ENCODE measurements around the gene KCNC3. TPM values are rescaled to one million over a fixed set of nuclear protein-coding genes. Genes with fewer than 3 reads are reported as not detected.

The KCNC3 gene
- total RNA-seq, 1 donor from 2014 or later: 19.2 TPM

DNA sequence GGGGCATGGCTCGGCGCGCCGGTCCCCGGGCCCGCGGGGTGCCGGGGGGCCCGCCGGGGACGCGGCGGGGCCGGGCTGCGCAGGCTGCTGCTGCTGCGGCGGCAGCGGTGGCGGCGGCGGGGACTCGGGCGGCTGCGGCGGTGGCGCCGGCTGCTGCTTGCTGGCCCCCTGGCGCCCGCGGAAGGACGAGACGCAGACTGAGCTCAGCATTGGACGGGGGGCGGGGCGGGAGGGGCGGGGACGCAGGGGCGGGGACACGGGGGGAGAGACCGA lies 368 bp downstream of the KCNC3 start:
- peaks cover 55% of the 10 kb centered on the region for H3K4me1 Mint-ChIP-seq (ENCODE audit: low read depth)
- peaks cover 15% of the 10 kb centered on the region for H3K27me3 Mint-ChIP-seq (ENCODE audit: low read depth)
- intact Hi-C loops (cut with micrococcal nuclease): loop anchor here (2.0 kb wide), 1 partner anchor 400 kb away; the partner anchor contains the start of genes ATF5 and NUP62
- H3K9me3 Mint-ChIP-seq: no peaks in the 10 kb centered on the region
- no peak for DNase-seq (ENCODE audit: low spot score)
- H3K4me3 Mint-ChIP-seq (ENCODE audit: low read depth): peak overlapping the region; percentile 91
- H3K27ac Mint-ChIP-seq: no peak overlapping the region
- H3K36me3 Mint-ChIP-seq (ENCODE audit: low read depth): peaks cover 19% of the 10 kb centered on the region

DNA sequence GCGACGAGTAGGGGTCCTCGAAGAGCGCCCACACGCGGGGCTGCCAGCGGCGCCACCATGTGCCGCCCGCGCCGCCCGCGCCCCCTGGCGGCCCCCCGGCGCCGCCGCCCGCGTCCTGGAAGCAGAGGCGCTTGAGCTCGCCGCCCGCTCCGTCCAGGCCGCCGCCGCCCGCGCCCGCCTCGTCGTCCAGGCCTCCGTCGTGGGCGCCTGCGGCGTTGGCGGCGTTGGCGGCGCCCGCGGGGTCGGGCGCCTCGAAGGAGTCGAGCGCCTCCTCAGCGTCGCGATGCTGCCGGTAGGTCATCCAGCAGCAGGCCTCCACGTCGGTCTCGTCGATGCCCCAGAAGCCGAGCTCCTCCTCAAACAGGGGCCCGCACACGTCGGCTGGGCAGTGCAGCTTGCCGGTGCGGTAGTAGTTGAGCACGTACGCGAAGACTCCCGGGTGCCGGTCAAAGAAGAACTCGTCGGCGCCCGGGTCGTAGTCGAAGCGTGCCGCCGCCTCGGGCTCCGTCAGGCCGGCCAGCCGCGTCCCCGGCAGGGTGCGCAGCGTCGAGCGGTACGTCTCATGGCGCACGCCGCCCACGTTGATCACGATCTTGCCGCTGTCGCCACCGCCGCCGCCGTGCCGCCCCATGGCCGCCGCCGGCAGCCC lies 829 bp downstream of the KCNC3 start:
- no peak overlapping the region for H3K27ac Mint-ChIP-seq
- DNase-seq (ENCODE audit: low spot score): no peak
- peaks cover 19% of the 10 kb centered on the region for H3K36me3 Mint-ChIP-seq (ENCODE audit: low read depth)
- peaks cover 52% of the 10 kb centered on the region for H3K4me1 Mint-ChIP-seq (ENCODE audit: low read depth)
- H3K9me3 Mint-ChIP-seq: no peaks in the 10 kb centered on the region
- peaks cover 15% of the 10 kb centered on the region for H3K27me3 Mint-ChIP-seq (ENCODE audit: low read depth)
- intact Hi-C loops (cut with micrococcal nuclease): loop anchor here (2.0 kb wide), 1 partner anchor 400 kb away; the partner anchor contains the start of genes ATF5 and NUP62
- H3K4me3 Mint-ChIP-seq (ENCODE audit: low read depth): peak overlapping the region; percentile 26

DNA sequence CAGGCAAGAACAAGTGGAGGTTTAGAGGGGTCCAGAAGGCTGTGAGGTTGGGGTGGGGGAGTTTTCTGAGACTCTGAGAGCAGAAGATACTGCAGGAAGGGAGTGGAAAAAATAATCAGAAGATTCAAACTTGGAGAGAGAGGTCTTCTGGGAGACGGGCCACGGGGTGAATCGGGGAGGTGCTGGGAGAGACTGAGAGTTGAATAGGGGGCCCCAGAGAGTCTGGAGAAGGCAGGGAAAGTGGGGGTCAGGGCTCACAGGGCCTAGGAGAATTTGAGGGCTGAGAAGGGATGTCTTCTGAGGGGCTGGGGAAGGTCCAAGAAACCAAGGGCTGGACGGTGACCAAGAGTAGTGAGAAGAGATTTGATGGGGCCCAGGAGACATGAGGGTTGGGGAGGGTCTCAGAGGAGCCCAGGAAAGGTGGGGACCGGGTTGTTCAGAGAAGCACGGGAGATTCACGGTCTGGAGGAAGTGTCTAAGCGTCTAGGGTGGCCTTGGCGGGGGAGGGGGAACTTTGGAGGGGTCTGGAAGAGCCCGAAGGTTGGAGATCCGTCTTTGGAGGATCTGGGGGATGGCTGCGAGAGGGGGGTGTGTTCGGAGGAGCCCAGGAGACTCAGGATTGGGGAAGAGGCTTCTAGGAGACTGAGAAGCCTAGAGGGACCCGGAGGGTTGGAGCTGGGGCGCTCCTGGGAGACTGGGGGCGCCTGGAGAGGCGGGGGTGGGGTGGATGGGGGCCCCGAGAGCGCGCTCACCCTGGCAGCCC lies 1.5 kb downstream of the KCNC3 start:
- H3K9me3 Mint-ChIP-seq: no peaks in the 10 kb centered on the region
- peaks cover 15% of the 10 kb centered on the region for H3K27me3 Mint-ChIP-seq (ENCODE audit: low read depth)
- peaks cover 19% of the 10 kb centered on the region for H3K36me3 Mint-ChIP-seq (ENCODE audit: low read depth)
- intact Hi-C loops (cut with micrococcal nuclease): loop anchor here (2.0 kb wide), 1 partner anchor 399 kb away; the partner anchor contains the start of genes ATF5 and NUP62
- peak overlapping the region; percentile 68 for H3K4me3 Mint-ChIP-seq (ENCODE audit: low read depth)
- H3K27ac Mint-ChIP-seq: peak overlapping the region; percentile 23
- no peak for DNase-seq (ENCODE audit: low spot score)
- peaks cover 49% of the 10 kb centered on the region for H3K4me1 Mint-ChIP-seq (ENCODE audit: low read depth)

DNA sequence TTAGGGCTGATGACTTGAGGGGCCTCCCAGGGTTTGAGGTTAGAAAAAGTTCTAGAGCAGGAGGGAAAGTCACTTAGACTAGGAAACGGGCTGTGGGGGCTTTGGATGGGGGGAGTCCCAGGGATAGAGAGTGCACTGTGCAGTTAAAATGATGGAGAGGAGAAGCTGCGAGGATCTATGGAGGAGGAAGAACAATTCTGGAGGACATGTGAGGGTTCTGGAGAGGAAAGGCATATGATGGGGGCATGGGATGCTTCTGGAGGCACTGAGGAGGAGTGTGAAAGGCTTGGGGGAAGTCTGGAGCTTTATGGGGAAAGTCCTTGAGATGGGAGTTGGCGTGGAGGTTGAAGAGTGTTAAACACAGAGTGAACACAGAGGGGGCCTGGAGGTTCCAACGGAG lies 2.2 kb downstream of the KCNC3 start:
- H3K9me3 Mint-ChIP-seq: no peaks in the 10 kb centered on the region
- peaks cover 15% of the 10 kb centered on the region for H3K27me3 Mint-ChIP-seq (ENCODE audit: low read depth)
- no peak for DNase-seq (ENCODE audit: low spot score)
- peaks cover 22% of the 10 kb centered on the region for H3K36me3 Mint-ChIP-seq (ENCODE audit: low read depth)
- peaks cover 44% of the 10 kb centered on the region for H3K4me1 Mint-ChIP-seq (ENCODE audit: low read depth)
- intact Hi-C loops (cut with micrococcal nuclease): no loop called here
- no peak overlapping the region for H3K27ac Mint-ChIP-seq
- H3K4me3 Mint-ChIP-seq (ENCODE audit: low read depth): peak overlapping the region; percentile 68

DNA sequence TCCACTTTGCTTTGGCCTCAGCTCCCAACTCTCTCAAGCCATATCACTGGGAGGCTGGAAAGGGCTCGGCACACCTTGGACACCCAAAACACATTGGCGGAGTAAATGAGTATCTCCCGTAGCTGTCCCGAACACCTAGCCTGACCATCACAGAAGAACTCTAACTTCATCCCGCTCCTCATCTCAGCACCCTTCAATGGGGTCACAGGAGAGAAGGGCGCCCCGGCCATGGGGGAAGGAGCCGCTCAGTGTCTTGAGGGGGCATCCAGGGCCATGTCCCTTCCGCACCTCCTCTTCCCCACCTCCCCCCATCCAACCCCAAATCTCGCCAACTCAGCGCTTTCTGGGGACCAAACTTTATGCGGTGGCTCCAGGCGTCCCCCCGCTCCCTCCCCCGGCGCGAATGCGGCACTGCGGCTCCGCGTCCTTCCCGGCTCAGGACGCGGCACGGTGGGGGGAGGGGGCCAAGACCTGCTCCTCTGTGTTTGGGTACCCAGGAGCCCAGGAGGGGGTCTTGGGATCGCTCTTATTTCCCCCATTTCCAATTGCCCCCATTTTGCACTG lies 3.0 kb downstream of the KCNC3 start:
- intact Hi-C loops (cut with micrococcal nuclease): no loop called here
- H3K4me3 Mint-ChIP-seq (ENCODE audit: low read depth): peak overlapping the region; percentile 68
- DNase-seq (ENCODE audit: low spot score): no peak
- no peak overlapping the region for H3K27ac Mint-ChIP-seq
- H3K27me3 Mint-ChIP-seq (ENCODE audit: low read depth): peaks cover 15% of the 10 kb centered on the region
- H3K36me3 Mint-ChIP-seq (ENCODE audit: low read depth): peaks cover 22% of the 10 kb centered on the region
- H3K4me1 Mint-ChIP-seq (ENCODE audit: low read depth): peaks cover 37% of the 10 kb centered on the region
- no peaks in the 10 kb centered on the region for H3K9me3 Mint-ChIP-seq

DNA sequence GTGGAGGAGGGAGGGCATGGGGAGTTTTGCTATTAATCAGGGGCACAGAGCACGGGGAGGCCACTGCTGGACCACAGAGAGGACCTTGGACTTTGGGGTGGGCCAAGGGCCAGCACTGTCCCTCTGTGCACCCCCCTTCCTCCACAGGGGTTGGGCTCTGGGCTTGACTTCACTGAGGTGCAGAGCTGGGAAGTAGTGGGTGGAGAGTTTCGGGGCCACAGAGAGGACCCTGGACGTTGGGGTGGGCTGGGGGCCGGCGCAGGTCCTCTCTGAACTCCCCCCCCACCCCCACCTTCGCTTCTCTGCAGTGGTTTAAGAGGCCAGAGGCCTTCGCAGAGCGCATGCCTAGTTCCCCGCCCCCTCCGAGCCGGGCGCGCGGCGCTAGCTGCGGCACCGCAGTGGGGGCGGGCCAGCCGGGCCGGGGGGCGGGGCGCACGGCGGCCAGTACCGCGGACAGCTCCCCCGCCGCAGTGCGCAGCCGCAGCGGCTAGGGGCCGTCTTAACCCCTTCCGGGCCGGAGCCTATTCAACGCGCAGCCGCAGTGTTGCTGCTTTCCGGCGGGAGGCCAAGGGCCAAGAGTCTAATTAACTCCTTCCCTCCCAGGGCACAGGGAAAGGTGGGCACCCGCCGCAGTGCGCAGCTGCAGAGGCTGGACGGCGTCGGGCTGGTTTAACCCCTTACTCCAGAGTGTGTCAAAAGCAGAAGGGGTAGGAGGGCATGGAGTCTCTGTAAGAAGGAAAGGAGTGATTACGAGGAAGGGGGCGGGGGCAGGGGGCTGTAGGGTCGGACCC lies 3.7 kb downstream of the KCNC3 start:
- Mint-ChIP-seq H3K27me3 (ENCODE audit: low read depth) (peaks cover 15% of the 10 kb centered on the region), H3K4me1 (ENCODE audit: low read depth) (peaks cover 35% of the 10 kb centered on the region), H3K27ac (no peak overlapping the region), H3K9me3 (no peaks in the 10 kb centered on the region), H3K36me3 (ENCODE audit: low read depth) (peaks cover 22% of the 10 kb centered on the region), H3K4me3 (ENCODE audit: low read depth) (peak overlapping the region; percentile 71)
- DNase-seq (ENCODE audit: low spot score): peak; percentile 83
- intact Hi-C loops (cut with micrococcal nuclease): no loop called here

DNA sequence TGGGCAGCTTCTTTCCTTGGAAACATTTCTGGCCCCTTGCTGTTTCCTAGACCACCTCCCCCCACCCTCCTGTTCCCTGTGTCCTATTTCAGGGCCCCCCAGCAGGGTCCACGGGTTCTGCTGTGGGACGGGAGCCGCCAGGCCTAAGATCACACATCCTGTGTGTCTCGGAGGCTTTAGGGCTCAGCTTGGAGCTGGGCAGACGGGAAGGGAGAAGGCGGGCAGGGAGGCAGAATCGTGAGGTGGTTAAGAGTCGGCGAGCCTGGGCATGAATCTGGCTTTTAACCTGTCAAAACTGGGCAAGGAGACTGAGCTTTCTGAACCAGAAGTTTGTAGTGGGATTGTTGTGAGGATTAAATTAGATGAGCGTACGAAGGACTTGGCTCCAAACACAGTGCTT lies 4.8 kb downstream of the KCNC3 start:
- intact Hi-C loops (cut with micrococcal nuclease): no loop called here
- Mint-ChIP-seq H3K36me3 (ENCODE audit: low read depth) (peaks cover 18% of the 10 kb centered on the region), H3K27ac (no peak overlapping the region), H3K9me3 (no peaks in the 10 kb centered on the region), H3K4me3 (ENCODE audit: low read depth) (no peak overlapping the region), H3K4me1 (ENCODE audit: low read depth) (peaks cover 26% of the 10 kb centered on the region), H3K27me3 (ENCODE audit: low read depth) (peaks cover 15% of the 10 kb centered on the region)
- DNase-seq (ENCODE audit: low spot score): no peak

DNA sequence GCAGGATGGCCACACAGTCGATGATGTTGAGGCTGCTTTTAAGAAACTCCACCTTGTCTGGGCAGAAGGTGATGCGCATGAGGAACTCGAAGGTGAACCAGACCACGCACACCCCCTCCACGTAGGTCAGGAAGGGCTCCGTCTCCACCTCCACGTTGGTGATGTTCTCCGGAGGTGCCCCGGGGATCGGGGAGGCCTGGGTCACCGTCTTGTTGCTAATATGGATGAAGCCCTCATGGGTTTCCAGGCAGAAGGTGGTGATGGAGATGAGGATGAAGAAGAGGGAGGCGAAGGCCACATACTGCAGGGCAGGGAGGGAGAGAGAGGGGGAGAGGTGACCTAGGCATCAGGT lies 5.4 kb downstream of the KCNC3 start:
- peaks cover 18% of the 10 kb centered on the region for H3K36me3 Mint-ChIP-seq (ENCODE audit: low read depth)
- intact Hi-C loops (cut with micrococcal nuclease): no loop called here
- no peaks in the 10 kb centered on the region for H3K9me3 Mint-ChIP-seq
- H3K4me3 Mint-ChIP-seq (ENCODE audit: low read depth): no peak overlapping the region
- peaks cover 25% of the 10 kb centered on the region for H3K4me1 Mint-ChIP-seq (ENCODE audit: low read depth)
- peaks cover 15% of the 10 kb centered on the region for H3K27me3 Mint-ChIP-seq (ENCODE audit: low read depth)
- no peak overlapping the region for H3K27ac Mint-ChIP-seq
- no peak for DNase-seq (ENCODE audit: low spot score)

DNA sequence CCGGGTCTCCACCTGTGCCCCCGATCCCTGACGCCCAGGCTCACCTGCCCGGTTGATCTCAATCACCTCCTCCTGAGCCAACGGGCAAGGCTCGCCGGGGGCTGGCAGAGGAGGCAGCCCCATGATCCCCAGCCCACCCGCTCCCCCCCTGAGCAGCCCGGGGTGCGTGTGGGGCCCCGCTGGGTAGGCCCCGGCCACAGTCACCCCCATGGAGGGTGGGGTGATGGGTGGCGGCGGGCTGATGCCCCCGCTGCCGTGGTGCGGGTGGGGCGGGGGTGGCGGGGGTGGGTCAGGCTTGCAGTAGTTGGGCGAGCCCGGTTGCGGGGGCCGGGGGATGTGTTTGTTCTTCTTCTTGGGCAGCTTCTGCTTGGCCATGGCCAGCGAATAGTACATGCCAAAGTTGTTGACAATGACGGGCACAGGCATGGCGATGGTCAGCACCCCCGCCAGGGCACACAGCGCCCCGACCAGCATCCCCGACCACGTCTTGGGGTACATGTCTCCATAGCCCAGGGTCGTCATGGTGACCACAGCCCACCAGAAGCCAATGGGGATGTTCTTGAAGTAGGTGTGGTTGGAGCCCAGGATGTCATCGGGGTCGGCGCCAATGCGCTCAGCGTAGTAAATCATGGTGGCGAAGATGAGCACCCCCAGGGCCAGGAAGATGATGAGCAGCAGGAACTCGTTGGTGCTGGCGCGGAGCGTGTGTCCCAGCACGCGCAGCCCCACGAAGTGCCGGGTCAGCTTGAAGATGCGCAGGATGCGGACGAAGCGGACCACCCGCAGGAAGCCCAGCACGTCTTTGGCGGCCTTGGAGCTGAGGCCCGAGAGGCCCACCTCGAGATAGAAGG lies 6.0 kb downstream of the KCNC3 start:
- intact Hi-C loops (cut with micrococcal nuclease): no loop called here
- Mint-ChIP-seq H3K4me3 (ENCODE audit: low read depth) (no peak overlapping the region), H3K27me3 (ENCODE audit: low read depth) (peaks cover 15% of the 10 kb centered on the region)

DNA sequence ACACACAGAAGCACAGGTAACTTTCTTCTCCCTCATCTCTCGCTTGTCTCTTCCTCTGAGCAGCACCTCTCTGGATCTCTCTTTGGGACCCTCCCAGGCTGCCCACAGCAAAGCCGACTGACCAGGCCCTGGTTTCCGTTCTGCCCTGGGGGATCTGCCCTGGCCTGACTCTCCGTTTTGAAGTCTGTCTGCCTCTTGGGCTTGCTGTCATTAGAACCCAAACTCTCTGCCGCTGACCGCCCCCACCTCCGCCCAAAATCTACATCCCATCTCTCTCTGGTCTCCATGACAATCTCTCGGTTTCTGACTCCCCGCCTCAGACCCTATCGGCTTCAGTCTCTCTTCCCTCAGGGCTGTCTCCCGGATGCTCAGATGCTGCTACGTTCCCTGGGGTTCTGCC lies 6.9 kb downstream of the KCNC3 start:
- peaks cover 11% of the 10 kb centered on the region for H3K36me3 Mint-ChIP-seq (ENCODE audit: low read depth)
- H3K9me3 Mint-ChIP-seq: no peaks in the 10 kb centered on the region
- DNase-seq (ENCODE audit: low spot score): no peak
- H3K27me3 Mint-ChIP-seq (ENCODE audit: low read depth): peaks cover 8% of the 10 kb centered on the region
- no peak overlapping the region for H3K4me3 Mint-ChIP-seq (ENCODE audit: low read depth)
- H3K4me1 Mint-ChIP-seq (ENCODE audit: low read depth): peaks cover 19% of the 10 kb centered on the region
- H3K27ac Mint-ChIP-seq: no peak overlapping the region
- intact Hi-C loops (cut with micrococcal nuclease): no loop called here

More for the DNA sequence above, 6.0 kb downstream of the KCNC3 start:
- no peak for DNase-seq (ENCODE audit: low spot score)
- Mint-ChIP-seq H3K9me3 (no peaks in the 10 kb centered on the region), H3K4me1 (ENCODE audit: low read depth) (peaks cover 25% of the 10 kb centered on the region), H3K27ac (no peak overlapping the region), H3K36me3 (ENCODE audit: low read depth) (peaks cover 18% of the 10 kb centered on the region)

DNA sequence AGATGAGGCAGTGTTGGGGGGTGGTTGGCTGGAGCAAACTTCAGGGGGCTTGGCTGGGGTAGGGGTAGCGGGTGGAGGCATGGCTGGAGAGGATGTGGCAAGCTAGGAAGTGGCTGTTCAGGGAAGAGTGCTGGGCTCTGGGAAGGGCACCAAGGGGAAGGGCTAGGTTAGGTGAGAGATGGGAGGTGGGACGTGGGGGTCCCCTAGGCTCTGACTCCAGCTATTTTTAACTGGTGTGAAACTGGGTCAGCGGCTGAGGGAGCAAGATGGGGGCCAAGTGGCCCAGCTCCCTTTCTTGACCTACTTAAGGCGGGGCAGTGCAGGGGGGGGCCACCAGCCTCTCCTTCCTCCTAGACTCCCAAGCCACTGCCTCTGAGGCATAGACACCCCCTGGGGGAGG lies 7.3 kb downstream of the KCNC3 start:
- Mint-ChIP-seq H3K27me3 (ENCODE audit: low read depth) (peaks cover 4% of the 10 kb centered on the region), H3K9me3 (no peaks in the 10 kb centered on the region), H3K36me3 (ENCODE audit: low read depth) (peaks cover 7% of the 10 kb centered on the region), H3K4me1 (ENCODE audit: low read depth) (peaks cover 15% of the 10 kb centered on the region), H3K27ac (no peak overlapping the region), H3K4me3 (ENCODE audit: low read depth) (no peak overlapping the region)
- intact Hi-C loops (cut with micrococcal nuclease): no loop called here
- DNase-seq (ENCODE audit: low spot score): no peak

DNA sequence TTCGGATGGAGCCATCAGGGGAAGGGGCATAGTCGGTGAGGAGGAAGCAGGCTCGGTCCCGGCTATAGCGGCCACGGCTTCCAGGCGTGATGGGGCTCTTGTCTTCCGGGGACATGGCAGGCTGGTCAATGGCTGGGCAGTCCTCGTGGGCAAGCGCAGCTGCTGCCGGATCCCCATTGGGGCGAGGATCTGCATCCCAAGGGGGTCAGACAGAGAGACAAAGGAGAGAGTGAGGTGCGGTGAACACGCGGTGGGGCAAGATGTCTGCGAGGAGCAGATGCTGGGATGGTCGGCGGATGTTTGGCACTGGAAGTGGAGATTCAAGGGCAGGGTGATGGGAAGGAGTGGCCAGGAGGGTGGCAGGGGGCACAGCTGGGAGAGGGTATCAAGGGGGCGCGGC lies 8.6 kb downstream of the KCNC3 start:
- H3K27me3 Mint-ChIP-seq (ENCODE audit: low read depth): peaks cover 5% of the 10 kb centered on the region
- no peaks in the 10 kb centered on the region for H3K9me3 Mint-ChIP-seq
- peaks cover 3% of the 10 kb centered on the region for H3K36me3 Mint-ChIP-seq (ENCODE audit: low read depth)
- DNase-seq (ENCODE audit: low spot score): no peak
- peaks cover 9% of the 10 kb centered on the region for H3K4me1 Mint-ChIP-seq (ENCODE audit: low read depth)
- intact Hi-C loops (cut with micrococcal nuclease): no loop called here
- H3K27ac Mint-ChIP-seq: no peak overlapping the region
- H3K4me3 Mint-ChIP-seq (ENCODE audit: low read depth): no peak overlapping the region
